Measurements from ENCODE around the gene MSH3.

DNA sequence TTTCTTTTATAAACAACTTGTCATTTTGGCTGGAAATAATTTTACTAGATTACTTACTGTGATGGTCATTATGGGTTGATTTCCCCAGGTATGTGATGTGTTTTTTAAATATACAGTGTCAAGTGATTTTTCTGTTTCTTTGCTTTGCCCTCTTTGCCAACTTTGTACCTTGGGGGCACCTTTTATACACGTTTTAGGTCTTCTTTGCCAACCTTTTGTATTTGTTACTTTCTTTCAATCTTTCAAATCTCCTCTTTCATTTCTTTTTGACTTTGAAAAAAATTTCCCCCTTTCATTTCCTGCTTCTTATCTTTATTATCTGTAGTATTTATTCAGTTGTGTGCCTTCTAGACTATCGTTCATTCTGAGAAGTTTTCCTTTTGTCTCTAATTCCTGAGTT, 65.7 kb downstream of the MSH3 start:
- TF ChIP-seq, protein P1, sequence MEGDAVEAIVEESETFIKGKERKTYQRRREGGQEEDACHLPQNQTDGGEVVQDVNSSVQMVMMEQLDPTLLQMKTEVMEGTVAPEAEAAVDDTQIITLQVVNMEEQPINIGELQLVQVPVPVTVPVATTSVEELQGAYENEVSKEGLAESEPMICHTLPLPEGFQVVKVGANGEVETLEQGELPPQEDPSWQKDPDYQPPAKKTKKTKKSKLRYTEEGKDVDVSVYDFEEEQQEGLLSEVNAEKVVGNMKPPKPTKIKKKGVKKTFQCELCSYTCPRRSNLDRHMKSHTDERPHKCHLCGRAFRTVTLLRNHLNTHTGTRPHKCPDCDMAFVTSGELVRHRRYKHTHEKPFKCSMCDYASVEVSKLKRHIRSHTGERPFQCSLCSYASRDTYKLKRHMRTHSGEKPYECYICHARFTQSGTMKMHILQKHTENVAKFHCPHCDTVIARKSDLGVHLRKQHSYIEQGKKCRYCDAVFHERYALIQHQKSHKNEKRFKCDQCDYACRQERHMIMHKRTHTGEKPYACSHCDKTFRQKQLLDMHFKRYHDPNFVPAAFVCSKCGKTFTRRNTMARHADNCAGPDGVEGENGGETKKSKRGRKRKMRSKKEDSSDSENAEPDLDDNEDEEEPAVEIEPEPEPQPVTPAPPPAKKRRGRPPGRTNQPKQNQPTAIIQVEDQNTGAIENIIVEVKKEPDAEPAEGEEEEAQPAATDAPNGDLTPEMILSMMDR (IDR thresholded peaks at IDR 0.05; ENCODE audit: low read length): no peak
- no peak for TF ChIP-seq EZH2phosphoT487 (IDR thresholded peaks at IDR 0.05; ENCODE audit: low read length)
- no peak for TF ChIP-seq EZH2 (optimal IDR thresholded peaks at IDR 0.05; ENCODE audit: low read depth, low read length)
